HFFc6 (cell line): Measurements from ENCODE around the gene CPNE7. TPM values are rescaled to one million over a fixed set of nuclear protein-coding genes. Genes with fewer than 3 reads are reported as not detected.

Experiments
- DNase-seq: peaks from one replicate; pipeline ENCODE4 v3.0.0-alpha.2; 2018
- H3K27ac Mint-ChIP-seq: 2 replicates; pipeline ENCODE4 v1.8.0; 2020; ENCODE audit warnings: mild to moderate bottlenecking, mixed read lengths
- H3K27me3 Mint-ChIP-seq: 2 replicates; pipeline ENCODE4 v1.8.0; 2021; ENCODE audit warnings: mild to moderate bottlenecking, moderate library complexity, mixed read lengths; ENCODE audit not compliant: insufficient read depth
- H3K36me3 Mint-ChIP-seq: 2 replicates; pipeline ENCODE4 v1.8.0; 2021; ENCODE audit warnings: low read depth, mixed read lengths
- H3K4me1 Mint-ChIP-seq: 2 replicates; pipeline ENCODE4 v1.8.0; 2020; ENCODE audit warnings: low read depth, mixed read lengths
- H3K4me3 Mint-ChIP-seq: 2 replicates; pipeline ENCODE4 v1.8.0; 2020; ENCODE audit warnings: mild to moderate bottlenecking, moderate library complexity, mixed read lengths
- H3K9me3 Mint-ChIP-seq: 2 replicates; pipeline ENCODE4 v1.8.0; 2020; ENCODE audit warnings: mild to moderate bottlenecking, mixed read lengths
- total RNA-seq, 6 experiments: library from RNA; stranded (reverse); fragmentation: NEBNext Ultra II Directional; extraction: Animal tissue kit (Norgen Biotek cat#: 25700); gene quantifications; 2 replicates in 1 of 6; 3 replicates in 5 of 6; pipeline ENCODE4 v1.2.3, GENCODE V29; 2021
- TF ChIP-seq, protein P1 (sequence below): fragments of 200-600 bp; sonication (generic); IDR thresholded peaks from 2 replicates; pipeline ENCODE4 v1.5.0; 2021; ENCODE audit warnings: antibody characterized with exemption, mild to moderate bottlenecking

CPNE7 gene
- total RNA-seq, 6 experiments from 2014 or later = 17.6 to 22.2 (median 19.3) TPM

DNA sequence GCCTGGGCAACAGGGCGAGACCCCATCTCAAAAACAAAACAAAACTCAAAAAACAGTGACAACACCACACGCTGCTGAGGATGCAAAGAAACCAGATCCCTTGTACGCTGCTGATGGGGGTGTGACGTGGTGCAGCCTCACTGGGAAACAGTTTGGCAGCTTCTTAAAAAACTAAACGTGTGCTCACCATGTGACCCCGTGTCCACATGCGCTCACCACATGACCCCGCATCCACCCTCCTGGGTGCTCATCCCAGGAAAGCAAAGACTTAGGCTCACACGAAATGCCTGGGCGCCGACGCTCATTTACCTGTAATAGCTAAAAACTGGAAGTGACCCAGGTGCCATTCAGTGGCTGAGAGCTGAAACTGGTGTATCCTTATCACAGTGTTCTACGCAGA, 35.0 kb upstream of the CPNE7 start:
- peaks cover 31% of the 10 kb centered on the region for H3K36me3 Mint-ChIP-seq
- H3K4me1 Mint-ChIP-seq = peaks cover 6% of the 10 kb centered on the region
- H3K4me3 Mint-ChIP-seq = no peak overlapping the region
- H3K9me3 Mint-ChIP-seq = no peaks in the 10 kb centered on the region
- TF ChIP-seq, protein P1, sequence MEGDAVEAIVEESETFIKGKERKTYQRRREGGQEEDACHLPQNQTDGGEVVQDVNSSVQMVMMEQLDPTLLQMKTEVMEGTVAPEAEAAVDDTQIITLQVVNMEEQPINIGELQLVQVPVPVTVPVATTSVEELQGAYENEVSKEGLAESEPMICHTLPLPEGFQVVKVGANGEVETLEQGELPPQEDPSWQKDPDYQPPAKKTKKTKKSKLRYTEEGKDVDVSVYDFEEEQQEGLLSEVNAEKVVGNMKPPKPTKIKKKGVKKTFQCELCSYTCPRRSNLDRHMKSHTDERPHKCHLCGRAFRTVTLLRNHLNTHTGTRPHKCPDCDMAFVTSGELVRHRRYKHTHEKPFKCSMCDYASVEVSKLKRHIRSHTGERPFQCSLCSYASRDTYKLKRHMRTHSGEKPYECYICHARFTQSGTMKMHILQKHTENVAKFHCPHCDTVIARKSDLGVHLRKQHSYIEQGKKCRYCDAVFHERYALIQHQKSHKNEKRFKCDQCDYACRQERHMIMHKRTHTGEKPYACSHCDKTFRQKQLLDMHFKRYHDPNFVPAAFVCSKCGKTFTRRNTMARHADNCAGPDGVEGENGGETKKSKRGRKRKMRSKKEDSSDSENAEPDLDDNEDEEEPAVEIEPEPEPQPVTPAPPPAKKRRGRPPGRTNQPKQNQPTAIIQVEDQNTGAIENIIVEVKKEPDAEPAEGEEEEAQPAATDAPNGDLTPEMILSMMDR = no peak
- DNase-seq = no peak
- 0 out of 2 replicates have a peak, but pooled peaks cover 1% of the 10 kb centered on the region for H3K27me3 Mint-ChIP-seq
- no peak overlapping the region for H3K27ac Mint-ChIP-seq

DNA sequence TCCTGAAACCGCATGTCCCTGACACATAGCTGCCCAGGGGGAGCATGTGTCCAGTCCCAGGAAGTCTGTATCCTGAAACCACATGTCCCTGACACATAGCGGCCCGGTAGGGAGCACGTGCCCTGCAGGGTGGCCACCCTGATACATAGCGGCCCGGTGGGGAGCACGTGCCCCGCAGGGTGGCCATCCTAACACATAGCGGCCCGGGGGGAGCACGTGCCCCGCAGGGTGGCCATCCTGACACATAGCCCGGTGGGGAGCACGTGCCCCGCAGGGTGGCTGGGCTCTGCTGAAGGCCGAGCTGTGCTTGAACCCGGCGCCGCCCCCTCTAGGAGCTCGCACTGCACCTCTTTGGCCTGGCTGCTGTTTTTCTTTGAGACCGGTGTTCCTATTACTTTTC, 33.8 kb upstream of the CPNE7 start:
- TF ChIP-seq, protein P1 = no peak
- Mint-ChIP-seq H3K4me1 (peaks cover 6% of the 10 kb centered on the region), H3K36me3 (peaks cover 30% of the 10 kb centered on the region), H3K27ac (no peak overlapping the region), H3K9me3 (no peaks in the 10 kb centered on the region), H3K27me3 (0 out of 2 replicates have a peak, but pooled peaks cover 1% of the 10 kb centered on the region), H3K4me3 (no peak overlapping the region)
- DNase-seq = no peak

DNA sequence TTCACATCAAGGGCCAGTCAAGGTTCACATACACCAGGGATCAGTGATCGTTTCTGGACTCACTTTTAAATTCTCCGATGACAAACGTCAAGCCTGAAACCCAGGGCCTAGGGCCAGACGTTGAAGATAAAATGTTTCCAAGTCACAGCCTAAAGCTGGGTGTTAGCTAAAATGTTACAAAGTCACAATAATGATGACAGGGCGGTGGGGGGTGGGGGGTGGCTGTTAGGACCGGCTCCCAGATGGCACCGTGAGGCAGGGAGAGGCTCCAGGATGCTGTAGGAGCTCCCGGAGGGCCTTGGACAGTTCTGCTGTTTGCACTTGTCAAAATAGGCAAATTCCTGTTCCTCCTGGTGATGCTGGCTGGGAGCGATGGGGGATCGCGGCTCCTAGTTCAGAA, 31.4 kb upstream of the CPNE7 start:
- Mint-ChIP-seq H3K27me3 (peaks cover 1% of the 10 kb centered on the region; the same call in 1 of the 2 replicates), H3K4me3 (no peak overlapping the region), H3K27ac (no peak overlapping the region), H3K9me3 (no peaks in the 10 kb centered on the region), H3K36me3 (peaks cover 37% of the 10 kb centered on the region), H3K4me1 (peaks cover 6% of the 10 kb centered on the region)
- TF ChIP-seq, protein P1 = no peak
- no peak for DNase-seq

DNA sequence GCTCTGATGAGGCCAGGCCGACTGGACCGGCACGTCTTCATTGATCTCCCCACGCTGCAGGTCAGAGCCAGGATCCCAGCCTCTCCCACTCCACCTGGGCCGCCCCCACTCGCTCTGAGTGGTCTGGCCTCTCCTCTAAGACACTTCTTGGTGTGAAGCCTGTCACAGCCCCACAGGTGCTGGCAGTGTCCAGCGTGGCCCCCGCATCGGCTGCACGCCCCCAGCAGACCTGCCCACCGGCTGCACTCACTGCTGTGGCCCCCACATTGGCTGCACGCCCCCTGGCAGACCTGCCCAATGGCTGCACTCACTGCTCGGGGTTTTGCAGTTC, 30.9 kb upstream of the CPNE7 start:
- Mint-ChIP-seq H3K36me3 (peaks cover 37% of the 10 kb centered on the region), H3K27ac (no peak overlapping the region), H3K4me3 (no peak overlapping the region), H3K9me3 (no peaks in the 10 kb centered on the region), H3K4me1 (peaks cover 6% of the 10 kb centered on the region), H3K27me3 (peaks cover 1% of the 10 kb centered on the region; the same call in 1 of the 2 replicates)
- DNase-seq = no peak
- TF ChIP-seq, protein P1 = no peak

DNA sequence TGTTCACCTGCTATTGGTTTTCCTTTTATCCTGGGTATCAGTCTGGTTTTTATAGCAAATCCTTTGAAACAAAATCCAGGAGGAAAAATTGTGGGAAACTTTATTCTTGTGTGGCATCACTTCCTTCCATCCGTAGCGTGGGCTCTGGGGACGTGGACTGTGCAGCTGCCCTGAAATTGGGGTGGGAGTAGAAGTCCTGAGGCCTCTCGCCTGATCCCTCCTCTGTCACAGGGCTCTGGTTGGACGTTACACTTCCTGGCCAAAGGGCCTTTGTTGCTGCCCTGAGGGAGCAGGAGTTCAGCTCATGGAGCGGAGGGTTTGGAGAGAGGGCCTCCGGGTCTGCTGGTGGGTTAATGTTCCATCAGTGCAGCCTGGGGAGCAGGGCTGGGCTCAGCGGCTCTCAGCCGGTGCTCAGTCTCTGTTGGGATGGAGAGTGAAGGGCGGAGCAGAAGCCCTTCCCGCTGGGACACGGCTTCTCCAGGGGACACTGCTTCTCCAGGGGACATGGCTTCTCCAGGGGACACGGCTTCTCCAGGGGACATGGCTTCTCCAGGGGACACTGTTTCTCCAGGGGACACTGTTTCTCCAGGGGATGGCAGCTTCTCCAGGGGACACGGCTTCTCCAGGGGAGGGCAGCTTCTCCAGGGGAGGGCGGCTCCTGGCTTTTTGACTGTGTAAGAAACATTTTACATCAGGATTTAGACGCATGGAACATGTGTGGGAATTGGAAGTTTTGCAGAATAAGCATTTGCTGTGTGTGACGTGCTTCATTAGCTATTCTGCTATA, 30.3 kb upstream of the CPNE7 start:
- H3K9me3 Mint-ChIP-seq = no peaks in the 10 kb centered on the region
- H3K4me3 Mint-ChIP-seq = no peak overlapping the region
- no peak for DNase-seq
- TF ChIP-seq, protein P1 = no peak
- peaks cover 6% of the 10 kb centered on the region for H3K4me1 Mint-ChIP-seq
- no peaks in the 10 kb centered on the region; the same call in 1 of the 2 replicates for H3K27me3 Mint-ChIP-seq
- H3K36me3 Mint-ChIP-seq = peaks cover 37% of the 10 kb centered on the region
- no peak overlapping the region for H3K27ac Mint-ChIP-seq
